HG03460 (cell line): ENCODE results near the gene PALMD.

Experiments
- ATAC-seq: cut with Tn5 transposase; IDR thresholded peaks from one replicate; pipeline ENCODE4 v1.9.1; 2021; ENCODE audit not compliant: unreplicated experiment

Gene PALMD

DNA sequence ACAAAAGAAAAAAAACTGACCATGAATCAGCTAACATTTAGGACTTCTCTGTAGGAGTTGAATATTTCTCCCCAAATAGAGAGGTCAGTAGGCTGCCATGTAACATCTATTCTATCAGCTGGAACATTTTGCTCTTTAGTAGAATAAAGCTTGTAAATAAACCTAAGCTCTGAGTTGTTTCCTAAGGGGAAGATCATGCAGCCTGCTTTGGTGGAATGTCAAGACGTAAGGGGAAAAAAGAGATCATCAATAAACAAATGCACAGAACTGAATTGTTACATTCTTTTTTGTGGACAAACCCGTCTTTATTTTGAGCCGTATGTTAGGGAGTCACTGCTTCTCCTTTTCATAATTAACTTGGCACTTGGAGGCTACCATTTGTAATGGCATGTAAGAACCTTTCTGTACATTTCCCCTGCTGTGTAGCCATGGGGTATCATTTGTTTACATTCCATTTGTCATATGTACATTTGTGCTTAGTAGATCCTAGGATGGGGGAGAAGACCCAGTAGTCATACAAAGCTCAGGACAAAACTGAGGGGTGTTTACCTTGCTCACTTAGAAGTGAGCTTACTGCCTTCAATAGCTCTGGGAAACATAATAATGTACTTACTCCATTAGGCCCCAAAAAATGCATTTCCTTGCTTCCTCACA, 10.8 kb upstream of the PALMD start:
- no peak for ATAC-seq

- ATAC-seq, result no peak
Observed at GRCh38 chr1:99635664-99636063, 10.2 kb upstream of the PALMD start.

DNA sequence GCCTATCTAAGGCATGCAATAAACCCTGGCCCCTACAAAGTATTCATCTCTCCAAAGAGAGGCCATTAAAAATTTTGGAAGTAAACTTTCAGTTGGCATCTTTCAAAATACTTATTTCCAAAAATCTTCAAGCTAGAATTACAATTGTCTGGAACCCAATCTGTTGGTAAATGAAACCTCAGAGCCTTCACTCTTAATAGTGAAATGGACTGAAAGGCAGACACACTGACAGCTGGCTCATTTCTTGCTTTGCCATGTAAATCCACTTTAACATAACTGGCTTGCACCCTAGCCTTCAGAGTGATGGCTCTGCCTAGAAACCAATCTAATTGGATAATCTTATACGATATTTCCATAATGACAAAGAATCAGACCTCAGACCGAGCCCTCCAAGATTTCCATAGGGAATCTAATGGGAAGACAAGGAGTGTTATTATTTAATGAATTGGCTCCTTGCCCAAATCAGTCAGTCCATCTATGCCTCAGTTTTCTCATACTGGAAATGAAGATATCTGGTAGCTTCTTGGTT, 9.2 kb upstream of the PALMD start:
- no peak for ATAC-seq

- no peak for ATAC-seq
Observed at GRCh38 chr1:99638853-99639252, 7.1 kb upstream of the PALMD start.

- no peak for ATAC-seq
Observed at GRCh38 chr1:99639408-99639807, 6.5 kb upstream of the PALMD start.

- ATAC-seq, result no peak
Observed at GRCh38 chr1:99639945-99640344, 6.0 kb upstream of the PALMD start.

- ATAC-seq, result no peak
Observed at GRCh38 chr1:99640672-99641071, 5.2 kb upstream of the PALMD start.

DNA sequence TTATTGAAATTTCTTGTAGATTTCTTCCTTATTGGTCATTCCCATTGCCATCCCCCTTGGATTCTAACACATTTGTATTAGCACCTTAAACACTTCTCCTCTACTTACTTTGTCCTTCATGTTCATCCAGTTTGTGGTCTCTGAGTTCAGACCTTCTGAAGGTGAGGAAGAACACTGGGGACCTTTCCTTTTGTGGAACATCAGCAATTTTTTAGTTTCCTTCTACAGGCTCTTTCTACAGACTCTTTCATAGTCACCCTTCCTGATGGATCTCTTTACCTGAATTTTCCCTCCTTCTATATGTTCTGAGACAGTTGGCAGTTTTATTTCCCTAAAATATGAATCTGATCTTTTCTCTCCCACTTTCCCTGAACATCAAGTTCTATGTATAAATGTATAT, 4.4 kb upstream of the PALMD start:
- ATAC-seq, result no peak

DNA sequence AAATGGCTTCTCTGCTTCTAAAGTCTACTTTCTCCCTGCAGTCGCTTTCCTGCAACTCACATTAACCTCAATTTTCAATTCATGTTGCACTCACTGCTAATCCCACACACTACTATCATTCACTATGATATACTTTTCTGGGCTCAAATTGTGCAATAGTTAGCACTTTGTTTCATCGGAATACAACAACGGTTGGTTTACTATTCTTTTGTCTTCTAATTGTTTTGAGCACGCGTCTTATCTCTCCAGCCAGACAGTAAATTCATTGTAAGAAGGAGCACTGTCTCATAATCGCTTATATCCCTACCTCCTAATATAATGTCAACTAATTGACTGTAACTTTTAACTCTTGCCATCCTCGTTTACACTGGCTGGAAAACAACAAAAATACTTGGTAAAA, 3.9 kb upstream of the PALMD start:
- ATAC-seq, result no peak

- ATAC-seq, result no peak
Observed at GRCh38 chr1:99643021-99643779, 2.7 kb upstream of the PALMD start.

DNA sequence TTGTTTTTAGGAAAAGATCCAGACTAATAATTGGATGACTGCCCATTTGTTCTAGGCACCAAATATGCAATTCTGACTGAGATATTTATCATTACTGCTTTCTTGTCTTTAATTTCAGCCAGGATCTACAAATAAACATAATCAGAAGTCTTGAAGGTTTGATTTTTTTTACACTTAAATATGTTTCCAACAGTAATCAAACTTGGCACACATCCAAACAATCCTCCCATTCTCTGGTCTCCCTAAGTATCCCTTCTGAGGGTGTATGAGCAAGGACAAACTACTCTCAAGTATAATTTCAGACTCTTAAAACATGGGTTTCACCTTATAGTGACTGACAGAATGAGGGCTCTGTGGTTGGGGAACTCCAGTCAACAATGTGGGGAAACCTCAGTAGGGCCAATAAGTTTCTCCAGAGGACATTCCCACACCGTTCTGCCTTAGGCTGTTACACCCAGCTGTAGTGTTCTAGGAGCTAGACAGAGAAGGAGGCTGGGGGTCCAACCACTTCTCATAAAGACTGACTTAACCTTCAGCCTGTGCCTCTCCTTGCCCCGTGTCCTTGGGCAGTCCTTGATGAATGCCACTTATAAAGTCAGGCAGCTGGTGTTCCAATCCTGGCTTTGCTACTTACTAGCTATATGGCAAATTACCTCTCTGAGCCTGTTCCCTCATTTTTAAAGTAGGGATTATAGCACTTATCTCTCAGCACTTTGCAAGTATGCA, 1.5 kb upstream of the PALMD start:
- no peak for ATAC-seq

DNA sequence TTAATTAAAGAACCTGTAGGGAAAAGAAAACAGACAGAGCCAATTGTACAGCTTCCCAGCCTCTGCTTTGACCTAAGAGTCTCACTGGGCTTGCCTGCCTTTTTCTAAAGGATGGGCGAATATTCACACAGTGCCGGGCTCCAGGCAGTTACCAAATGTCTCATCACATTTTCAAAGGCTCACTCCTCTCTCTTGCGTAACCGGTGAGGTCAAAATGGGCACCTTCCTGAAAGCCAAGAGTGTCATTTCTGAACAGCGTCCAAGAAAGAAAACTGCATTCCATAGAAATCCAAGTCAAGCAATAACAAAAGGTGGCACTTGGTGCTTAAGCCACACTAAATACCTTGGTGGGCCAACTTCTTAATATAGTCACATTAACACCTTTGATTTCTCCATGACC, 710 bp upstream of the PALMD start:
- no peak for ATAC-seq

GRCh38 chr1:99646868-99647267, 955 bp downstream of the PALMD start:
- no peak for ATAC-seq

- ATAC-seq, result no peak
Observed at GRCh38 chr1:99647490-99647889, 1.6 kb downstream of the PALMD start.

DNA sequence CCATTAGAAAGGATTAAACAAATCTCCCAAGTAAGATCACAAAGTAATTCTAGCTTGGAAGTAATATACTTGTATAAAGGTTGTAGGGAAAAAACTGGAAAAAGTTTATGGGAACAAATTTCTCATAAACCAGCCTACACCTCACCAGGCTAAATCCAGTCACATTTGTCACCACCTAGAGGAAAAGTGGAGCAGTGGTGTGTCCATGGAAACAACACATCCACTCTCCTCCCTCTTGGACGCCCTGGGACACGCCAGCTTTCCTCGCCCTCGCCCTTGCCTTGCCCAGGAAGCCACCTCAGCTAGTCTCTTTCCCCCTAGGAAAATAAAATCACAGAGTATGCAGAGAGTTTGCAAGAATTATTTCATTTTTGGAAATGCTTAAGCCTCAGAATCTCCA, 2.2 kb downstream of the PALMD start:
- ATAC-seq, result no peak

DNA sequence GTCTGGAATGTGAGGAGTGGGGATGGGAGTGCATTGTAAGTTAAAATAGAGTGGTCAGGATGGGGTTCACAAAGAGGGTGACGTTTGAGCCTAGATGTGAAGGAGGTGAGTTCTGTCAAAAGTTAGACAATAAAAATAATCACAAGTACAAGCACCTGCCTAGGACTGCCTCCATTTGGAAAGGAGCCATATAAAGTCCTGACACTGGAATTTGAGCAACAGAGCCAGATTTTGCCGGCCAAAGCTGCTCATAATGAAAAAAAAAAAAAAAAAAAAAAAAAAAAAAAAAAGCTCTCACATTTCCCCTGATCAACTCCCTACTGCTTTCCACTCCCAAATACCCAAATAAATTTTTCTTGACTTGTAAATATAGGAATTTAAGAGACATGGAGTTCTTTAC, 4.1 kb downstream of the PALMD start:
- ATAC-seq, result no peak

GRCh38 chr1:99650773-99651437, 5.0 kb downstream of the PALMD start:
- no peak for ATAC-seq

- no peak for ATAC-seq
Observed at GRCh38 chr1:99652881-99653281, 7.0 kb downstream of the PALMD start.

DNA sequence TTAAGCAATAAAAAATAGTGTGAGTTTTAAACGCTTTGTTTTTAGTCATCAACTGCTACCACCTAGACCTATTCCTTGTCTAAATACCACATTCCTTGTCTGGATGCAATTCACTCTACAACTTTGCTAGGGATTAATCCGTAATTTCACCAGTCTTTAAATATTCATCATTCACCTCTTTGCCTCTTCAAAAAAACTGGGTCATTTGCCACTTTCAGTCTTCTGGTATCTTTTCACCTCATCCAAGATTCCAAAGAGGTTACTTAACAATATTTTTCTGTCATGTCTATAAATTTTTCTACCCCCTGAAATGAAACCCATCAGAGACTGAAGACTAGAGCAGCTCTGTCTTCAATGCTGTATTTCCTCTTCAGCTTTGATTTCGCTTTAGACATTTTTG, 9.5 kb downstream of the PALMD start:
- no peak for ATAC-seq

- no peak for ATAC-seq
Observed at GRCh38 chr1:99656701-99657100, 10.8 kb downstream of the PALMD start.
